ENCODE measurements around the gene PTPN22.

Gene PTPN22

GRCh38 chr1:113792471-113792870 lies 79.0 kb downstream of the PTPN22 start:
- no peak overlapping the region for H2BK120ac ChIP-seq (ENCODE audit: low read depth, low read length)
- H3K4me1 ChIP-seq (ENCODE audit: control insufficient read depth in 2 of 2, insufficient read depth in 1 of 2, low read depth in 1 of 2, low read length in 2 of 2) = peaks cover 0 to 1% of the 10 kb centered on the region in 2 donors
- H3K27me3 ChIP-seq (ENCODE audit: control insufficient read depth in 3 of 3, insufficient read depth in 3 of 3, low read depth in 1 of 3, low read length in 3 of 3) = no peaks in the 10 kb centered on the region
- no peak overlapping the region for H3K23ac ChIP-seq (ENCODE audit: low read depth, low read length, poor library complexity)
- H3K36me3 ChIP-seq (replicated peaks in 1 of 2; ENCODE audit: control insufficient read depth in 2 of 2, insufficient read depth in 2 of 2, low read length in 2 of 2) = peaks cover 7 to 80% of the 10 kb centered on the region in 2 donors
- H3K4me2 ChIP-seq (ENCODE audit: insufficient read depth, low read length, poor library complexity, severe bottlenecking) = no peak overlapping the region
- no peak overlapping the region for H3K4ac ChIP-seq (ENCODE audit: low read length)
- no peak overlapping the region for H3K9ac ChIP-seq (ENCODE audit: low read depth, low read length, poor library complexity)
- no peak for DNase-seq (ENCODE audit: low spot score)
- H2BK5ac ChIP-seq (ENCODE audit: low read length) = no peak overlapping the region
- no peak overlapping the region for H2AK5ac ChIP-seq (ENCODE audit: low read depth, low read length)
- peaks cover 0 to 8% of the 10 kb centered on the region in 2 donors for H3K9me3 ChIP-seq (replicated peaks in 1 of 2; ENCODE audit: control insufficient read depth in 2 of 2, insufficient read depth in 1 of 2, low read depth in 1 of 2, low read length in 2 of 2)
- H3K4me3 ChIP-seq (ENCODE audit: low read length in 2 of 2) = no peak overlapping the region
- H2BK12ac ChIP-seq (ENCODE audit: low read length) = no peak overlapping the region
- no peak overlapping the region for H3K18ac ChIP-seq (ENCODE audit: low read length)
- H2AFZ ChIP-seq (ENCODE audit: low read length) = no peak overlapping the region
- no peak overlapping the region for H2BK15ac ChIP-seq (ENCODE audit: low read length)
- no peak overlapping the region for H3K14ac ChIP-seq (ENCODE audit: low read length)
- no peak overlapping the region for H4K8ac ChIP-seq (ENCODE audit: low read depth, low read length)
- H3K27ac ChIP-seq (replicated peaks; ENCODE audit: low read length) = no peak overlapping the region
- no CpG with 5 or more reads among the region's 5 CpGs for WGBS, 2 donors (ENCODE audit: extremely low coverage in 2 of 2, insufficient read length in 2 of 2, insufficient replicate concordance in 1 of 2)
- H4K91ac ChIP-seq (ENCODE audit: low read depth, low read length, poor library complexity) = no peak overlapping the region
- no peaks in the 10 kb centered on the region for H3K79me1 ChIP-seq (ENCODE audit: low read depth, low read length)

GRCh38 chr1:113788802-113789201 lies 82.7 kb downstream of the PTPN22 start:
- Histone ChIP-seq H3K9me3 (replicated peaks in 1 of 2; ENCODE audit: control insufficient read depth in 2 of 2, insufficient read depth in 1 of 2, low read depth in 1 of 2, low read length in 2 of 2) (peaks cover 0 to 8% of the 10 kb centered on the region in 2 donors), H3K4ac (ENCODE audit: low read length) (no peak overlapping the region)

GRCh38 chr1:113787663-113788062 lies 83.8 kb downstream of the PTPN22 start:
- H3K23ac ChIP-seq (ENCODE audit: low read depth, low read length, poor library complexity) = no peak overlapping the region
- H2BK15ac ChIP-seq (ENCODE audit: low read length) = no peak overlapping the region
- H3K14ac ChIP-seq (ENCODE audit: low read length) = no peak overlapping the region
- WGBS, 2 donors (ENCODE audit: extremely low coverage in 2 of 2, insufficient read length in 2 of 2, insufficient replicate concordance in 1 of 2) = no CpG with 5 or more reads among the region's 3 CpGs
- H3K4me2 ChIP-seq (ENCODE audit: insufficient read depth, low read length, poor library complexity, severe bottlenecking) = no peak overlapping the region
- no peak overlapping the region for H3K9ac ChIP-seq (ENCODE audit: low read depth, low read length, poor library complexity)
- H3K27me3 ChIP-seq (ENCODE audit: control insufficient read depth in 3 of 3, insufficient read depth in 3 of 3, low read depth in 1 of 3, low read length in 3 of 3) = no peaks in the 10 kb centered on the region
- no peak overlapping the region for H2AFZ ChIP-seq (ENCODE audit: low read length)
- peaks cover 0 to 8% of the 10 kb centered on the region in 2 donors for H3K9me3 ChIP-seq (replicated peaks in 1 of 2; ENCODE audit: control insufficient read depth in 2 of 2, insufficient read depth in 1 of 2, low read depth in 1 of 2, low read length in 2 of 2)
- no peak overlapping the region for H3K18ac ChIP-seq (ENCODE audit: low read length)
- H3K4ac ChIP-seq (ENCODE audit: low read length) = no peak overlapping the region
- H3K4me3 ChIP-seq (ENCODE audit: low read length in 2 of 2) = no peak overlapping the region
- no peak overlapping the region for H2BK120ac ChIP-seq (ENCODE audit: low read depth, low read length)
- H3K36me3 ChIP-seq (replicated peaks in 1 of 2; ENCODE audit: control insufficient read depth in 2 of 2, insufficient read depth in 2 of 2, low read length in 2 of 2) = peaks cover 0 to 48% of the 10 kb centered on the region in 2 donors
- H2AK5ac ChIP-seq (ENCODE audit: low read depth, low read length) = no peak overlapping the region
- peaks cover 0 to 4% of the 10 kb centered on the region in 2 donors for H3K4me1 ChIP-seq (ENCODE audit: control insufficient read depth in 2 of 2, insufficient read depth in 1 of 2, low read depth in 1 of 2, low read length in 2 of 2)
- DNase-seq (ENCODE audit: low spot score) = no peak
- H2BK12ac ChIP-seq (ENCODE audit: low read length) = no peak overlapping the region
- H2BK5ac ChIP-seq (ENCODE audit: low read length) = no peak overlapping the region
- H4K8ac ChIP-seq (ENCODE audit: low read depth, low read length) = no peak overlapping the region
- no peak overlapping the region for H3K27ac ChIP-seq (replicated peaks; ENCODE audit: low read length)
- H3K79me1 ChIP-seq (ENCODE audit: low read depth, low read length) = no peaks in the 10 kb centered on the region
- H4K91ac ChIP-seq (ENCODE audit: low read depth, low read length, poor library complexity) = no peak overlapping the region

More at GRCh38 chr1:113788802-113789201, 82.7 kb downstream of the PTPN22 start:
- Histone ChIP-seq H3K36me3 (replicated peaks in 1 of 2; ENCODE audit: control insufficient read depth in 2 of 2, insufficient read depth in 2 of 2, low read length in 2 of 2) (peaks cover 0 to 58% of the 10 kb centered on the region in 2 donors), H3K14ac (ENCODE audit: low read length) (no peak overlapping the region), H2AK5ac (ENCODE audit: low read depth, low read length) (no peak overlapping the region), H3K27ac (replicated peaks; ENCODE audit: low read length) (no peak overlapping the region), H4K91ac (ENCODE audit: low read depth, low read length, poor library complexity) (no peak overlapping the region), H3K79me1 (ENCODE audit: low read depth, low read length) (no peaks in the 10 kb centered on the region), H3K23ac (ENCODE audit: low read depth, low read length, poor library complexity) (no peak overlapping the region), H3K27me3 (ENCODE audit: control insufficient read depth in 3 of 3, insufficient read depth in 3 of 3, low read depth in 1 of 3, low read length in 3 of 3) (no peaks in the 10 kb centered on the region), H3K4me3 (ENCODE audit: low read length in 2 of 2) (no peak overlapping the region), H3K4me2 (ENCODE audit: insufficient read depth, low read length, poor library complexity, severe bottlenecking) (no peak overlapping the region), H2BK12ac (ENCODE audit: low read length) (no peak overlapping the region), H2BK5ac (ENCODE audit: low read length) (no peak overlapping the region), H3K18ac (ENCODE audit: low read length) (no peak overlapping the region), H4K8ac (ENCODE audit: low read depth, low read length) (no peak overlapping the region), H3K4me1 (ENCODE audit: control insufficient read depth in 2 of 2, insufficient read depth in 1 of 2, low read depth in 1 of 2, low read length in 2 of 2) (peaks cover 0 to 4% of the 10 kb centered on the region in 2 donors), H2AFZ (ENCODE audit: low read length) (no peak overlapping the region), H2BK15ac (ENCODE audit: low read length) (no peak overlapping the region), H2BK120ac (ENCODE audit: low read depth, low read length) (no peak overlapping the region), H3K9ac (ENCODE audit: low read depth, low read length, poor library complexity) (no peak overlapping the region)
- no CpG with 5 or more reads among the region's 3 CpGs for WGBS, 2 donors (ENCODE audit: extremely low coverage in 2 of 2, insufficient read length in 2 of 2, insufficient replicate concordance in 1 of 2)
- no peak for DNase-seq (ENCODE audit: low spot score)

GRCh38 chr1:113786069-113786468 lies 85.4 kb downstream of the PTPN22 start:
- H4K91ac ChIP-seq (ENCODE audit: low read depth, low read length, poor library complexity) = no peak overlapping the region
- WGBS, 2 donors (ENCODE audit: extremely low coverage in 2 of 2, insufficient read length in 2 of 2, insufficient replicate concordance in 1 of 2) = no CpG with 5 or more reads among the region's 1 CpG
- H3K4me3 ChIP-seq (ENCODE audit: low read length in 2 of 2) = no peak overlapping the region
- DNase-seq (ENCODE audit: low spot score) = no peak
- H3K79me1 ChIP-seq (ENCODE audit: low read depth, low read length) = no peaks in the 10 kb centered on the region
- peaks cover 0 to 8% of the 10 kb centered on the region in 2 donors for H3K9me3 ChIP-seq (replicated peaks in 1 of 2; ENCODE audit: control insufficient read depth in 2 of 2, insufficient read depth in 1 of 2, low read depth in 1 of 2, low read length in 2 of 2)
- H2BK120ac ChIP-seq (ENCODE audit: low read depth, low read length) = no peak overlapping the region
- no peak overlapping the region for H3K4ac ChIP-seq (ENCODE audit: low read length)
- H3K9ac ChIP-seq (ENCODE audit: low read depth, low read length, poor library complexity) = no peak overlapping the region
- no peak overlapping the region for H3K4me2 ChIP-seq (ENCODE audit: insufficient read depth, low read length, poor library complexity, severe bottlenecking)
- H2BK5ac ChIP-seq (ENCODE audit: low read length) = no peak overlapping the region
- no peak overlapping the region for H3K27ac ChIP-seq (replicated peaks; ENCODE audit: low read length)
- no peak overlapping the region for H2AFZ ChIP-seq (ENCODE audit: low read length)
- H2BK15ac ChIP-seq (ENCODE audit: low read length) = no peak overlapping the region
- H3K14ac ChIP-seq (ENCODE audit: low read length) = no peak overlapping the region
- H2AK5ac ChIP-seq (ENCODE audit: low read depth, low read length) = no peak overlapping the region
- no peak overlapping the region for H4K8ac ChIP-seq (ENCODE audit: low read depth, low read length)
- peaks cover 0 to 43% of the 10 kb centered on the region in 2 donors for H3K36me3 ChIP-seq (replicated peaks in 1 of 2; ENCODE audit: control insufficient read depth in 2 of 2, insufficient read depth in 2 of 2, low read length in 2 of 2)
- no peak overlapping the region for H2BK12ac ChIP-seq (ENCODE audit: low read length)
- H3K23ac ChIP-seq (ENCODE audit: low read depth, low read length, poor library complexity) = no peak overlapping the region
- no peak overlapping the region for H3K18ac ChIP-seq (ENCODE audit: low read length)
- H3K4me1 ChIP-seq (ENCODE audit: control insufficient read depth in 2 of 2, insufficient read depth in 1 of 2, low read depth in 1 of 2, low read length in 2 of 2) = peaks cover 0 to 4% of the 10 kb centered on the region in 2 donors
- H3K27me3 ChIP-seq (ENCODE audit: control insufficient read depth in 3 of 3, insufficient read depth in 3 of 3, low read depth in 1 of 3, low read length in 3 of 3) = no peaks in the 10 kb centered on the region

Measured in neuronal stem cell (in vitro differentiated cells).